Ecto neural progenitor cell (in vitro differentiated cells): ENCODE measurements around the gene TTYH2.
"Not testable (repeated sequence)": the region's sequence is repeated elsewhere in the genome, so short reads cannot be mapped to it uniquely, and the experiment has no call there.

ENCODE experiments used
- DNase-seq: peaks from one replicate; pipeline ENCODE4 v3.0.0-alpha.2; 2018; ENCODE audit warnings: low spot score

TTYH2 gene

DNA sequence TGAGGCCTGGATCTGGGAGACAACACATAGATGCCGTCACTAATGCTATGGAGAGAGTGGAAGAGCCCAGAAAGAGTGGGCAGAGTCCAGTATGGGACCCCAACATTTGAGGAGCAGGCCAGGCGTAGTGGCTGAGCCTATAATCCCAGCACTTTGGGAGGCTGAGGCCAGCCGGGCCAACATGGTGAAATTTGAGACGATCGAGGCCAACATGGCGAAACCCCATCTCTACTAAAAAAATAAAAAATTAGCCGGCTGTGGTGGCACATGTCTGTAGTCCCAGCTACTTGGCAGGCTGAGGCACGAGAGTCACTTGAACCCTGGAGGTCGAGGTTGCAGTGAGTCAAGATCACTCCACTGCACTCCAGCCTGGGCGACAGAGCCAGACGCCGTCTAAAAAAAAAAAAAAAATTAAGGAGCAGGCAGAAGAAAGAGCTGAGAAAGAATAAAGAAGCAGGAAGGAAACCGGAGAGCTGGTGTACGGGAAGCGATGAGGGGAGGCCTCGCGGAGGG, 54.7 kb downstream of the TTYH2 start:
- no peak for DNase-seq

- no peak for DNase-seq
Observed at GRCh38 chr17:74268558-74268957, 55.2 kb downstream of the TTYH2 start.

DNA sequence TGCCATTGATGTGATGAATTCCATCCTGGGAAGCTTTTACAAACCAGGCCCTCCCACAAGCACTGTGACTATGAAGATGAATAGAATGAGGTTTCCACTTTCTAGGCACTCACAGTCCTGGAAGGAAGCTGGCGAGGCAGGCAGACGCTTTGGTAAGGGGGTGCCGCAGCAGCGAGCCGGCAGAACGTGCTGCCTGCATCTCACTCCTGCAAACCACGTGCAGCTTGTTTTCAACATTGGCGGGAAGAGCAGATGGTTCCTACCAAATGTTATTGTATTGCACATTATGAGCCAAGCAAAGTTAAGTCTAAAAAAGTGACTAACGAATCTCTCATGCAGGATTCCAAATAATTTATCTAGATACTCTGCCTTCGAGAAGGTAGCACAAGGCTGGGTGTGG, 57.0 kb downstream of the TTYH2 start:
- DNase-seq = no peak

GRCh38 chr17:74271281-74271680, 57.9 kb downstream of the TTYH2 start:
- DNase-seq = no peak

DNA sequence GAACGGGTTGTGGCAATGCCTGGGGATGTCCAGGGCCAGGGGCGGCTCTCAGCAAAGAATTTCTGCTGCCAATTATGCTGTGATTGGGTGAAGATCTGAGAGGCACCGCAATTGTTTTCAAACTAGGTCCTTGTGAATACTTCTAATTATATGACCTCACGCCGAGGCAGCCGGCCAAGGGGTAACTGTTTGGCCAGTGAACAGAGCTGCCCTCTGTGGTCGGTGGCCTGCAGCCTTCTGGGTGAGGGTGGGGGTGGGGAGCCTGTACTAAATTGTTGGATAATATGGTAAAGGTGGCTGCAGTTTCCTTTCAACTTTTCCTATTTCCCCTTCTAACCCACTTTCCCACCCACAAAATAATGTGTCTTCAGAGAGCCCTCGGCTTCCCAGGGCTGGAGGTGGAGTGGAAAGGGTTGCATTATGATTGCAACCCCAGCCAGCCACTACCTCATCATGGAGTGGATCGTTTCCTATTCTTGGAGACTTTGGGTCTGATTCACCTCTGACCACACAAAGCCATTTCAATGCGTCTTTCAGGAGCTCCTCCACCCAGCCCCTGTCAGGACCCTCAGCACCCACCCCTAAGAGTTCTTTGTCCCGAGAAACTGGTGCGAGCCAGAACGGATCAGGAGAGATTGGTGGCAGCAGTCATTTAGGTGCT, 58.7 kb downstream of the TTYH2 start:
- no peak for DNase-seq

DNA sequence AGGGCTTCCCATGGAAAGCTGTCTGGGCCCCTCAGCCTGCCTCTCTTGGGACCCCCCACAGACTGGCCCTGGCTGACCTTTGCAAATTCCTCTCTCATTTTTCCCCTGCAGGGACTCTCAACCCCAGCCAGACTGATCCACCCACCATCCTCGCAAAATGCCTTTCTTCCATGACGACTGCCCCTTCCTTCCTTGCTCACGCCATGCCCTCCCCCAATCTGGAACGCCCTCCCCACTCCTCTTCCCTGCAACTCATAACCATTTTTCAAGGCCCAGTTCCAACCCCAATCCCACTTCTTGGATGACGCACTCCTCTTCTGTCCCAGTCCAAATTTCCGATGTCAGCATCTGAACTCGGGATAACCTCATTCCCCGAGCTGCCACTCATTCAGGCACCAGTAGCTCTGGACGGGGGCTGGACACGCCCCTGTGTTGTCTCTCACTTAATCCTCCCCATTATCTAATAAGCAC, 59.4 kb downstream of the TTYH2 start:
- peak; percentile 80 for DNase-seq

- peak; percentile 85 for DNase-seq
Observed at GRCh38 chr17:74274060-74274708, 60.8 kb downstream of the TTYH2 start, which contains the start of gene DNAI2. Gene DNAI2 (plus strand): TSS chr17:74274234. CDS start chr17:74281818, 7,584 bp downstream.

GRCh38 chr17:74274709-74275340, 61.5 kb downstream of the TTYH2 start:
- no peak for DNase-seq

- no peak for DNase-seq
Observed at GRCh38 chr17:74276051-74276476, 62.7 kb downstream of the TTYH2 start.

DNA sequence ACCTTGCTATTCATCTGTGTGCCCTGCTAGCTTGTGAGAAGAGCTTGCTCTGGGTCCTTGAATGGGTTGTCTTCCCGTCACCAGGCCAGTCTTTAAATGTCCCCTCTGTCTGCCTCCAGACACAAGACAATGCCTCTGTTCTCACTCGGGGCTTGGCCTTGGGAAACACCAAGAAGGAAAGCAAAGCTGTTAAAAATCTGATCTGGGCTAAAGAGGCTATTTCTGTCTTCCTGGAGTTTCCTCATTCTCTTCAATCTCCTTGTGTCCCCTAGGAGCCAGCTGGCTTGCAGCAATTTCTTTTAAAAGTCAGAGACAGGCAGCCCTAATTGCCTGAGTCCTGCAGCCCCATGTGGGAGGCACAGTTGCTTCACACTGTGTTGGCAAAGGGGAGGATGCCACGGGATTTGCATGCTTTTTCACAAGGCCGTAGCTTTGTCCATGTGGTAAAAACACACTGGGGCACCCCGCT, 63.2 kb downstream of the TTYH2 start:
- no peak for DNase-seq

- no peak for DNase-seq
Observed at GRCh38 chr17:74277935-74278334, 64.6 kb downstream of the TTYH2 start.

GRCh38 chr17:74279617-74280016, 66.2 kb downstream of the TTYH2 start:
- not testable (repeated sequence) for DNase-seq

DNA sequence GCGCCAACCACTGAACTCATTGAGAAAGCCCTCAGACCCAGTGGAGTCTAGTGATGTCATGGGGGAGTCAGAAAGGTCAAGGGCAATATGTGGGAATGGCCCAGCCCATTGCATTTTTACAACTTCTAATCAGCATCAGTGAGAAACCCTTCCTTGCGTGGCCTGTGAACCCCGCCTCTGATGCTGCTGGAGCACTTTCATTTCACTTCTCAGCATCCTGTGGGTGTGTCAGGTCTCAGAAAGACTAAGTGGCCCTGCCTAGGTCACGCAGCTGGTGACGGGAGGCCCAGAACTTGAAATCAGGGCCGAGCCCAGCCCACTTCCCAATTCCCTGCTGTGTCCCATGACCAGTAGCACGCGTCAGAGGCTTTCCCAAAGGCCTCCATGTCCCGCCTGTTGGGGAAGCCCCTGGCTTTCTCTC, 66.7 kb downstream of the TTYH2 start:
- DNase-seq = no peak

GRCh38 chr17:74281799-74282198, 68.4 kb downstream of the TTYH2 start:
- no peak for DNase-seq

DNA sequence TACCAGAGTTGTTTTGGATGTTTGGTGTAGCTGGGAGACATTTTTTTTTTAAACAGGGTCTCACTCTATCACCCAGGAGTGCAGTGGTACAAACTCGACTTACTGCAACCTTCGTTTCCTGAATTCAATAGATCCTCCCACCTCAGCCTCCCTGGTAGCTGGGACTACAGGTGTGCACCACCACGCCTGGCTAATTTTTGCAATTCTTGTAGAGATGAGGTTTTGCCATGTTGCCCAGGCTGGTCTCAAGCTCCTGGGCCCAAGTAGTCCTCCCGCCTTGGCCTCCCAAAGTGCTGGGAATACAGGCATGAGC, 68.9 kb downstream of the TTYH2 start:
- DNase-seq = not testable (repeated sequence)

- no peak for DNase-seq
Observed at GRCh38 chr17:74282587-74283370, 69.4 kb downstream of the TTYH2 start.

DNA sequence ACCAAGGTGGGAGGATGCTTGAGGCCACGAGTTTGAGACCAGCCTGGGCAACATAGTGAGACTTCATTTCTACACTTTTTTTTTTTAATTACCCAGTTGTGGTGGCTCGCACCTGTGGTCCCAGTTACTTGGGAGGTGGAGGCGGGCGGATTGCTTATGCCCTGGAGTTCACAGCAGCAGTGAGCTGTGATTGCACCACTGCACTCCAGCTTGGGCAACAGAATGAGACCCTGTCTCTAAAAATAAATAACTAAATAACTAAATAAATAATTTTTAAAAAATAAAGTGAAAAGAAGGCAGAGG, 70.0 kb downstream of the TTYH2 start:
- DNase-seq = no peak

DNA sequence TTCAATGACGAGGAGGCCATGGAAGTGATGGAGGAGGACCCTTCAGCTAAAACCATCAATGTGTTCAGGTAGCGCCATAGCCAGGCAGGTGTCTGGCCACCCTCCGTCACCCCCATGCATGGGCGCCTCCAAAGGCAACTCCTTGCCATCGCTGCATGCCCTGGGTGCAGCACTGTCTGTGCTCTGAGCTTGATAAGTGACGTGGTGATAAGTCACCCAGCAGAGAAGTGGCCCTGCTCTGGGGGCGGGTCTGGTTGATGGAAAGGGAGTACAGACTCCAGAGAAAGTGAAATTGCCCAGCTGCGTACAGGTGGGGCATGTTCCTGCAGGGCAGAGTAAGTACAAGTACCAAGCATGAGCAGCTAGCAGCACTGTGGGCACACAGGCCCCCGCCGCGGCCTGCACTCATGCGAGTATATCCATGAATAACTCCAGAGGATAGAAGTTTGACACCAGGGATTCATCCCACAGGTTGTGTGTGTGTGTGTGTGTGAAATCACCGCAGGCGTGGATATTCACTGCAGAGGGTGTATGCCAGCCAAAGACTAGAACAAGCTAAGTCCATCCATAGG, 73.7 kb downstream of the TTYH2 start:
- DNase-seq = no peak

- no peak for DNase-seq
Observed at GRCh38 chr17:74288785-74289184, 75.4 kb downstream of the TTYH2 start.

- DNase-seq = no peak
Observed at GRCh38 chr17:74289688-74290087, 76.3 kb downstream of the TTYH2 start.

- DNase-seq = no peak
Observed at GRCh38 chr17:74290340-74290739, 77.0 kb downstream of the TTYH2 start.

DNA sequence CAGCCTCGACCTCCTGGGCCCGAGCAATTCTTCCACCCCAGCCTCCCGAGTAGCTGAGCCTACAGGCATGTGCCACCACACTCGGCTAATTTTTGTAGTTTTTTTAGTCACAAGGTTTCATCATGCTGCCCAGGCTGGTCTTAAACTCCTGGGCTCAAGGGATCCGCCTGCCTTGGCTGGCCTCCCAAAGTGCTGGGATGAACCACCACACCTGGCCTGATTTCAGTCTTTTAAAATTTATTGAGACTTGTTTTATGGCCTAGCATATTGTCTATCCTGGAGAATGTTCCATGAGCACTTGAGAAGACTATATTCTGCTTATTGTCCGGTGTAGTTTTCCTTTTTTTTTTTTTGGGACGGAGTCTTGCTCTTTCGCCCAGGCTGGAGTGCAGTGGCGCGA, 79.1 kb downstream of the TTYH2 start:
- no peak for DNase-seq
